ENCODE data around the gene ACIN1. TPM values are rescaled to one million over a fixed set of nuclear protein-coding genes. Genes with fewer than 3 reads are reported as not detected.

The ACIN1 gene
- total RNA-seq, 6 experiments from 2014 or later, result 128 to 150 (median 142) TPM

DNA sequence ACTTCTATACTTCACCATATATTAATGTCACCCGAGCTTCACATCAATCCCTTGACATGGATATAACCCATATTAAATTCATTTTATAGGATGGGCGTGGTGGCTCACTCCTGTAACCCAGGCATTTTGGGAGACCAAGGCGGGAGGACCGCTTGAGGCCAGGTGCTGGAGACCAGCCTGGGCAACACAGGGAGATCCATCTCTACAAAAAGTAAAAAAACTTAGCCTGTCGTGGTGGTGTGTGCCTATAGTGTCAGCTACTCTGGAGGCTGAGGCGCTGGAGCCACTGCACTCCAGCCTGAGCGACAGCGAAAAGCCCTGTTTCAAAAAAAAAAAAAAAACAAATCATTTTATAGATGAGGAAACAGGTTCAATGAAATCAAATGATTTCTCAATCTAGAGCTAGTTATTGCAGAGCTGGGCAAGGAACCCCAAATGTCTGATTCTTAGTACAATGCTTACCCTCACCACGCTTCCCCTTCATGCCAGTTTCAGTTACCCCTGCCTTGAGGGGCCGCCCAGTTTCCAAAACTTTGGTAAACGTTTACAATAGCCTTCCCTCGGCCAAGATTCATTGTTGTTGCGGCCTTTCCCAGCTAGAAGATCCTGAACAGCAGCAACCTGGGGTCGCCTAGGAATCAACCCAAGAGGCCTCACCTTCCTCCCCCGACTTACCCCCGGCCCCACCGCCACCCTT, 61.0 kb downstream of the ACIN1 start:
- peaks cover 3% of the 10 kb centered on the region; the same call in 1 of the 2 replicates for H3K9me3 Mint-ChIP-seq
- DNase-seq, result no peak
- TF ChIP-seq, protein P1, sequence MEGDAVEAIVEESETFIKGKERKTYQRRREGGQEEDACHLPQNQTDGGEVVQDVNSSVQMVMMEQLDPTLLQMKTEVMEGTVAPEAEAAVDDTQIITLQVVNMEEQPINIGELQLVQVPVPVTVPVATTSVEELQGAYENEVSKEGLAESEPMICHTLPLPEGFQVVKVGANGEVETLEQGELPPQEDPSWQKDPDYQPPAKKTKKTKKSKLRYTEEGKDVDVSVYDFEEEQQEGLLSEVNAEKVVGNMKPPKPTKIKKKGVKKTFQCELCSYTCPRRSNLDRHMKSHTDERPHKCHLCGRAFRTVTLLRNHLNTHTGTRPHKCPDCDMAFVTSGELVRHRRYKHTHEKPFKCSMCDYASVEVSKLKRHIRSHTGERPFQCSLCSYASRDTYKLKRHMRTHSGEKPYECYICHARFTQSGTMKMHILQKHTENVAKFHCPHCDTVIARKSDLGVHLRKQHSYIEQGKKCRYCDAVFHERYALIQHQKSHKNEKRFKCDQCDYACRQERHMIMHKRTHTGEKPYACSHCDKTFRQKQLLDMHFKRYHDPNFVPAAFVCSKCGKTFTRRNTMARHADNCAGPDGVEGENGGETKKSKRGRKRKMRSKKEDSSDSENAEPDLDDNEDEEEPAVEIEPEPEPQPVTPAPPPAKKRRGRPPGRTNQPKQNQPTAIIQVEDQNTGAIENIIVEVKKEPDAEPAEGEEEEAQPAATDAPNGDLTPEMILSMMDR (IDR thresholded peaks at IDR 0.05), result no peak
- peak overlapping the region; percentile 89 for H3K4me3 Mint-ChIP-seq
- peak overlapping the region; percentile 99 for H3K27ac Mint-ChIP-seq
- H3K27me3 Mint-ChIP-seq (ENCODE audit: insufficient read depth), result 0 out of 2 replicates have a peak, but pooled peaks cover 1% of the 10 kb centered on the region
- peaks cover 35% of the 10 kb centered on the region for H3K4me1 Mint-ChIP-seq (ENCODE audit: low read depth)
- peaks cover 34% of the 10 kb centered on the region for H3K36me3 Mint-ChIP-seq (ENCODE audit: low read depth)

DNA sequence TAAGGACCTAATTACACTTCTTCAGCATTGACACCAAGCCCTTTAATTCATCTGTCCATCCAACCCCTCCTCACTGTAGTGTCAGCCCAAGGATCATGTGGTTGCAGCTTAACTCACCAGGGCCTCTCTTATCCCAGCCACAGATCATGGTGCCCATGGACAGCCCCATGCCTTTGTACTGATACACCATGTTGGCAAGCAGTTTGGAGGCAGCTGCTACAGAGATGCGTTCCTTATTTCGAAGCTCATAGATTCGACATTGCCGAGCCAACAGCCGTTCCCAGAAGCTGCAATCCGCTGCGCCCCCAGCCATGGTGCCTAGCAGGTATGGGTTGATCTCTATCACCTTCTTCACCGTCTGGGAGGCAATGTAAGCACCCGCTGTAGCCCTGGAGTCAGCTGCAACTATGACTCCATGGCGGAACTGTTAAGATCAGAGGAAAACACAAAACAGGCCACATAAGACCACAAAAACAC, 61.6 kb downstream of the ACIN1 start:
- Mint-ChIP-seq H3K9me3 (peaks cover 3% of the 10 kb centered on the region; the same call in 1 of the 2 replicates), H3K4me1 (ENCODE audit: low read depth) (peaks cover 39% of the 10 kb centered on the region), H3K27me3 (ENCODE audit: insufficient read depth) (no peaks in the 10 kb centered on the region), H3K4me3 (peak overlapping the region; percentile 89), H3K36me3 (ENCODE audit: low read depth) (peaks cover 38% of the 10 kb centered on the region), H3K27ac (peak overlapping the region; percentile 99; the same call in 1 of the 2 replicates)
- TF ChIP-seq, protein P1 (IDR thresholded peaks at IDR 0.05), result no peak
- no peak for DNase-seq

DNA sequence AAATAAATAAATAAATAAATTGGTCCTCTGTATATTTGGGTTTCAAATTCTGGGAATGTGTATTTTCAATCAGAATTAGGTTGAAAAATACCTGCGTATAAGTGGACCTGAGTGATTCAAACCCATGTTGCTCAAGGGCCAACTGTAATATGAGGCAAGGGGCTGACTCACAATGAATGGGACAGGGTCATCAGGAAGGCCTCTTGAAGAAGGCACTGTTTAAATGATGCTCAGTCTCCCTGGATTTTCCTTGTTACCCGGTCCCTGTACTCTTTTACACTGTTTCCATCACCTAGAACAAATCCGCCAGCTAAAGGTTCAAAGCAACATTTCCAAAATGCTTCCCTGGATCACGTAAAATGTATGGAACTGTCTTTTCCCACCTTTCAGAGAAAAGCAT, 64.0 kb downstream of the ACIN1 start:
- no peaks in the 10 kb centered on the region for H3K27me3 Mint-ChIP-seq (ENCODE audit: insufficient read depth)
- no peak overlapping the region for H3K27ac Mint-ChIP-seq
- DNase-seq, result no peak
- peaks cover 51% of the 10 kb centered on the region for H3K36me3 Mint-ChIP-seq (ENCODE audit: low read depth)
- H3K9me3 Mint-ChIP-seq, result peaks cover 3% of the 10 kb centered on the region; the same call in 1 of the 2 replicates
- TF ChIP-seq, protein P1 (IDR thresholded peaks at IDR 0.05), result no peak
- peaks cover 42% of the 10 kb centered on the region for H3K4me1 Mint-ChIP-seq (ENCODE audit: low read depth)
- no peak overlapping the region for H3K4me3 Mint-ChIP-seq

DNA sequence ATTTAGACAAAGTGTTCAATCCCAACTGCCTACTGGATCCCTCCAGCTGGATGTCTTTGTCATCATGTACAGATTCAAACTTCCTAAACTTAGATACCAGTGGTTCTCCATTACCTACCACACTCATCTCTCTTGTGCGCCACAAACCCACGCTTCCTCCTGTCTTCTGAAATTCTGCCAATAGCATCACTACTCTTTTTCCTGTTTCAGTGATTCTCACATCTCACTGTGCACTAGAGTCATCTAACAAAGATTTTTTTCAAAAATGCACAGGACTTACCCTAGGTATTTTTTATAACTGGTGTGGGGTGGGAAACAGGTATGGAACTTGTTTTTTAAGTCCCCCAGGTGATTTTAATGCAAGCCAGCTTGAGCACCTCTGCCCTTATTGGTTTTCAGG, 66.1 kb downstream of the ACIN1 start:
- H3K27me3 Mint-ChIP-seq (ENCODE audit: insufficient read depth), result no peaks in the 10 kb centered on the region; the same call in 1 of the 2 replicates
- H3K9me3 Mint-ChIP-seq, result no peaks in the 10 kb centered on the region
- H3K27ac Mint-ChIP-seq, result no peak overlapping the region
- H3K4me3 Mint-ChIP-seq, result no peak overlapping the region
- peaks cover 56% of the 10 kb centered on the region for H3K36me3 Mint-ChIP-seq (ENCODE audit: low read depth)
- TF ChIP-seq, protein P1 (IDR thresholded peaks at IDR 0.05), result no peak
- H3K4me1 Mint-ChIP-seq (ENCODE audit: low read depth), result peaks cover 43% of the 10 kb centered on the region
- DNase-seq, result no peak

DNA sequence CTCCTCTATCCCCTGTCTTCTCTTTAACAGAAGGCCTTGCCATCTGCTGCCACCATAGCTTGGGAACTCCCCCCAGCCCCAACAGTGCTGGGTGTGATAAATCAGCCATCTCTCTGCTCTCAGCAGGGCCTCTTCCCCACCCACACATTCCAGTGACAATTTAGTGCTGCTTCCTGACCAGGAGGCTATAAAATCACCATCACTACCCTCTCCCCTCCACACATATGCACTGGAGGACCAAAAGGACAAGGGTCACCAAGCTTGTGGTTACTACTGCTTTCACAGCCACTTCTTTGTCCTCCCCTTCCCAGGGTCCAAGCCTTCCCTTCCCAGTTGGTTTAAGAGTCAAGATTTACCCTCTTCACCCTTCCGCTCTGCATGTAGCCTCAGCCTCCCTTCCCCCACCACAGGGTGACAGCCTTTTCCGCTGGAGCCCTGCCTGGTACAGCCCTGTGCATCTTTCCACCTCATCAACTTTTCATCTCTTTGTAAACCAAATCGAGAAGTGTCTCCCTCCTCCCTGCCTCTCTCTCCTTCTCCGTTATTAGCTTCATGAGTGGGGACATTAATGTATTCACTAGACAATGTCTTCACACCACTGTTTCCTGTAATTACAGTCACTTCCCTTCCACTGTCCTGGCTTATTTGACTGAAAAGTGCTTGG, 69.7 kb downstream of the ACIN1 start:
- Mint-ChIP-seq H3K9me3 (no peaks in the 10 kb centered on the region), H3K27me3 (ENCODE audit: insufficient read depth) (no peaks in the 10 kb centered on the region; the same call in 1 of the 2 replicates), H3K4me1 (ENCODE audit: low read depth) (peaks cover 29% of the 10 kb centered on the region), H3K4me3 (no peak overlapping the region), H3K36me3 (ENCODE audit: low read depth) (peaks cover 37% of the 10 kb centered on the region), H3K27ac (peak overlapping the region; percentile 23; the same call in 1 of the 2 replicates)
- no peak for DNase-seq
- TF ChIP-seq, protein P1 (IDR thresholded peaks at IDR 0.05), result no peak
